HEK293 (cell line): ENCODE data around the gene PAGE2B.

Source experiments
- CTCF ChIA-PET: fragments of 350-600 bp; formaldehyde crosslinking; extraction: SDS; loops from one replicate; lab custom pipeline; 2021; ENCODE audit warnings: antibody characterized with exemption; lab: Yijun Ruan, JAX
- POLR2A ChIA-PET: fragments of 300-600 bp; formaldehyde crosslinking; extraction: SDS; loops from one replicate; lab custom pipeline; 2020; ENCODE audit warnings: antibody characterized with exemption, inconsistent platforms; lab: Yijun Ruan, JAX
- H3K27ac ChIP-seq: fragments of 200-500 bp; sonication (Bioruptor generic); 2 replicates; pipeline ENCODE4 v1.5.1; 2014; ENCODE audit warnings: low read depth, low read length, control low read depth, inconsistent platforms; ENCODE audit errors: extremely low read depth
- H3K36me3 ChIP-seq, 2 experiments: fragments of 200-500 bp in 1 of 2; sonication (Bioruptor generic) in 1 of 2; 1 replicate in 1 of 2; 2 replicates in 1 of 2; pipeline ENCODE4 v1.5.1; 2014 to 2017; ENCODE audit warnings: inconsistent platforms in 2 of 2, low read length in 2 of 2; ENCODE audit not compliant: control insufficient read depth in 2 of 2, insufficient read depth in 1 of 2
- H3K4me1 ChIP-seq: fragments of 200-500 bp; sonication (Bioruptor generic); 2 replicates; pipeline ENCODE4 v1.5.1; 2014; ENCODE audit warnings: mild to moderate bottlenecking, low read length, inconsistent platforms; ENCODE audit not compliant: control insufficient read depth, insufficient read depth
- H3K4me3 ChIP-seq: 2 replicates; pipeline ENCODE4 v1.5.1; 2011; ENCODE audit warnings: low read depth, mild to moderate bottlenecking, control low read depth, low read length, moderate library complexity
- H3K9me3 ChIP-seq: fragments of 200-500 bp; sonication (Bioruptor generic); 2 replicates; pipeline ENCODE4 v1.5.1; 2014; ENCODE audit warnings: low read depth, low read length, inconsistent platforms; ENCODE audit not compliant: control insufficient read depth, insufficient read depth
- BCL11A ChIP-seq: fragments of 450-650 bp; formaldehyde crosslinking; IDR thresholded peaks from 2 replicates; pipeline ENCODE4 v1.5.1; 2016; ENCODE audit warnings: low read depth, missing biosample characterization, missing genetic modification characterization
- GFI1B ChIP-seq: fragments of 450-650 bp; formaldehyde crosslinking; IDR thresholded peaks from 2 replicates; pipeline ENCODE4 v1.5.1; 2016; ENCODE audit warnings: missing biosample characterization, missing genetic modification characterization
- GLI4 ChIP-seq: fragments of 450-650 bp; formaldehyde crosslinking; IDR thresholded peaks from 2 replicates; pipeline ENCODE4 v1.5.1; 2016; ENCODE audit warnings: missing biosample characterization, missing genetic modification characterization
- MYNN ChIP-seq: fragments of 450-650 bp; formaldehyde crosslinking; IDR thresholded peaks from 2 replicates; pipeline ENCODE4 v1.5.1; 2016; ENCODE audit warnings: missing biosample characterization, missing genetic modification characterization, borderline replicate concordance
- OVOL3 ChIP-seq: fragments of 450-650 bp; formaldehyde crosslinking; IDR thresholded peaks from 2 replicates; pipeline ENCODE4 v1.5.1; 2016; ENCODE audit warnings: missing biosample characterization, missing genetic modification characterization
- TCF7L2 ChIP-seq: IDR thresholded peaks from 2 replicates; pipeline ENCODE4 v1.6.1; 2011; ENCODE audit warnings: low read depth, mild to moderate bottlenecking, inconsistent platforms, low read length, moderate library complexity, borderline replicate concordance
- TSHZ1 ChIP-seq: fragments of 450-650 bp; formaldehyde crosslinking; IDR thresholded peaks from 2 replicates; pipeline ENCODE4 v1.5.1; 2016; ENCODE audit warnings: missing biosample characterization, missing genetic modification characterization, borderline replicate concordance
- ZNF169 ChIP-seq: fragments of 450-650 bp; formaldehyde crosslinking; IDR thresholded peaks from 2 replicates; pipeline ENCODE4 v1.5.1; 2016; ENCODE audit warnings: missing biosample characterization, missing genetic modification characterization
- ZNF23 ChIP-seq: fragments of 450-650 bp; formaldehyde crosslinking; IDR thresholded peaks from 2 replicates; pipeline ENCODE4 v1.5.1; 2016; ENCODE audit warnings: missing biosample characterization, missing genetic modification characterization, borderline replicate concordance
- ZNF280C ChIP-seq: fragments of 450-650 bp; formaldehyde crosslinking; IDR thresholded peaks from 2 replicates; pipeline ENCODE4 v1.5.1; 2016; ENCODE audit warnings: missing biosample characterization, missing genetic modification characterization
- ZNF311 ChIP-seq: fragments of 450-650 bp; formaldehyde crosslinking; IDR thresholded peaks from 2 replicates; pipeline ENCODE4 v1.5.1; 2017; ENCODE audit warnings: missing biosample characterization, missing genetic modification characterization, borderline replicate concordance
- ZNF423 ChIP-seq: fragments of 450-650 bp; formaldehyde crosslinking; IDR thresholded peaks from 2 replicates; pipeline ENCODE4 v1.5.1; 2016; ENCODE audit warnings: missing biosample characterization, missing genetic modification characterization
- ZNF48 ChIP-seq: fragments of 450-650 bp; formaldehyde crosslinking; IDR thresholded peaks from 2 replicates; pipeline ENCODE4 v1.5.1; 2016; ENCODE audit warnings: missing biosample characterization, missing genetic modification characterization
- ZNF768 ChIP-seq: fragments of 450-650 bp; formaldehyde crosslinking; IDR thresholded peaks from 2 replicates; pipeline ENCODE4 v1.5.1; 2018; ENCODE audit warnings: missing biosample characterization, mild to moderate bottlenecking, missing genetic modification characterization
- ZSCAN4 ChIP-seq: fragments of 450-650 bp; formaldehyde crosslinking; IDR thresholded peaks from 2 replicates; pipeline ENCODE4 v1.5.1; 2017; ENCODE audit warnings: missing biosample characterization, missing genetic modification characterization
- ZSCAN5A ChIP-seq: fragments of 450-650 bp; formaldehyde crosslinking; IDR thresholded peaks from 2 replicates; pipeline ENCODE4 v1.5.1; 2016; ENCODE audit warnings: missing biosample characterization, missing genetic modification characterization

PAGE2B gene

GRCh38 chrX:55029291-55029690, 45.5 kb upstream of the PAGE2B start:
- H3K4me1 ChIP-seq, result no peaks in the 10 kb centered on the region
- ChIA-PET POLR2A (no interaction called here), CTCF (no interaction called here)
- H3K9me3 ChIP-seq, result no peaks in the 10 kb centered on the region
- no peak overlapping the region for H3K27ac ChIP-seq
- no peak overlapping the region for H3K4me3 ChIP-seq
- no peak for TF ChIP-seq GLI4 (tag by site-specific recombination)
- TF ChIP-seq TSHZ1 (tag by site-specific recombination), result no peak
- TF ChIP-seq ZNF423 (tag by site-specific recombination), result no peak
- no peak for TF ChIP-seq ZNF768 (tag by site-specific recombination)
- TF ChIP-seq MYNN (tag by site-specific recombination), result no peak
- no peak for TF ChIP-seq OVOL3
- no peak for TF ChIP-seq ZNF280C (tag by site-specific recombination)
- TF ChIP-seq TCF7L2, result no peak
- no peak for TF ChIP-seq ZSCAN4 (tag by site-specific recombination)
- no peak for TF ChIP-seq ZNF169
- no peak for TF ChIP-seq ZNF311 (tag by site-specific recombination)
- no peak for TF ChIP-seq ZSCAN5A
- no peak for TF ChIP-seq BCL11A
- H3K36me3 ChIP-seq, result no peaks in the 10 kb centered on the region

- no peak within 1 kb of the TSS for H3K27ac ChIP-seq
- no peak within 1 kb of the TSS for H3K4me3 ChIP-seq
- H3K4me1 ChIP-seq, result no peaks in the 10 kb centered on the region
- no peak for TF ChIP-seq GFI1B (tag by site-specific recombination)
- no peak for TF ChIP-seq ZNF48 (tag by site-specific recombination)
- no peak for TF ChIP-seq ZNF23 (tag by site-specific recombination)
- no peaks in the 10 kb centered on the region for H3K9me3 ChIP-seq
- ChIA-PET CTCF (no interaction called here), POLR2A (interaction anchor here (0.8 kb wide), 1 partner anchor 30 kb away, joined by 3 read pairs; the partner anchor contains the start of gene APEX2)
- H3K36me3 ChIP-seq, result no peaks in the 10 kb centered on the region
These were observed 44.3 kb upstream of the PAGE2B start, which contains the start of gene ALAS2 for GRCh38 chrX:55030271-55031205. ALAS2 (minus strand) TSS chrX:55030977; CDS start chrX:55026000, 4,977 bp downstream.
